MM.1S (cell line): ENCODE measurements around the gene PATL2.

Experiments used
- DNase-seq: peaks from one replicate; pipeline ENCODE4 v3.0.0-alpha.2; 2015
- H2AFZ ChIP-seq: fragments of 300-600 bp; sonication (generic); 2 replicates; pipeline ENCODE4 v1.6.0; 2016; ENCODE audit warnings: antibody characterized with exemption, low read length
- H3F3A ChIP-seq: fragments of 300-600 bp; sonication (generic); 2 replicates; pipeline ENCODE4 v1.6.1; 2016; ENCODE audit warnings: mild to moderate bottlenecking, antibody characterized with exemption, low read length, moderate library complexity, mixed read lengths; ENCODE audit not compliant: insufficient read depth
- H3K27ac ChIP-seq: fragments of 300-600 bp; sonication (generic); 2 replicates; pipeline ENCODE4 v1.5.1; 2016; ENCODE audit warnings: mild to moderate bottlenecking, low read length
- H3K27me3 ChIP-seq: fragments of 300-600 bp; sonication (generic); replicated peaks from 2 replicates; pipeline ENCODE4 v1.6.0; 2016; ENCODE audit warnings: low read length; ENCODE audit not compliant: insufficient read depth
- H3K36me3 ChIP-seq: fragments of 300-600 bp; sonication (generic); replicated peaks from 2 replicates; pipeline ENCODE4 v1.6.1; 2016; ENCODE audit warnings: mild to moderate bottlenecking, low read length, mixed read lengths; ENCODE audit not compliant: insufficient read depth
- H3K4me1 ChIP-seq: fragments of 300-600 bp; sonication (generic); 2 replicates; pipeline ENCODE4 v1.6.1; 2016; ENCODE audit warnings: low read length, mixed read lengths
- H3K4me2 ChIP-seq: fragments of 300-600 bp; sonication (generic); 2 replicates; pipeline ENCODE4 v1.6.0; 2016; ENCODE audit warnings: low read depth, low read length
- H3K4me3 ChIP-seq: fragments of 300-600 bp; sonication (generic); 2 replicates; pipeline ENCODE4 v1.5.1; 2016; ENCODE audit warnings: low read length, mixed read lengths
- H3K79me2 ChIP-seq: fragments of 300-600 bp; sonication (generic); 2 replicates; pipeline ENCODE4 v1.6.1; 2016; ENCODE audit warnings: mixed run types, low read length, mixed read lengths
- H3K9ac ChIP-seq: fragments of 300-600 bp; sonication (generic); 2 replicates; pipeline ENCODE4 v1.6.1; 2016; ENCODE audit warnings: low read length, mixed read lengths
- H3K9me2 ChIP-seq: fragments of 300-600 bp; sonication (generic); replicated peaks from 2 replicates; pipeline ENCODE4 v1.6.1; 2016; ENCODE audit warnings: mild to moderate bottlenecking, low read length, mixed read lengths; ENCODE audit not compliant: insufficient read depth
- H3K9me3 ChIP-seq: fragments of 300-600 bp; sonication (generic); replicated peaks from 2 replicates; pipeline ENCODE4 v1.6.1; 2016; ENCODE audit warnings: mild to moderate bottlenecking, low read length, mixed read lengths; ENCODE audit not compliant: insufficient read depth
- H4K20me1 ChIP-seq: fragments of 300-600 bp; sonication (generic); 2 replicates; pipeline ENCODE4 v1.6.1; 2016; ENCODE audit warnings: mild to moderate bottlenecking, low read length, moderate library complexity, mixed read lengths; ENCODE audit not compliant: insufficient read depth
- CTCF ChIP-seq: fragments of 300-600 bp; sonication (generic); IDR thresholded peaks from 2 replicates; pipeline ENCODE4 v1.5.1; 2016; ENCODE audit warnings: antibody characterized with exemption, low read length, mixed read lengths
- EZH2 ChIP-seq: fragments of 300-600 bp; sonication (generic); optimal IDR thresholded peaks from 2 replicates; pipeline ENCODE3; 2017; ENCODE audit warnings: low read depth, mild to moderate bottlenecking, antibody characterized with exemption, low read length, mixed read lengths
- EZH2phosphoT487 ChIP-seq: fragments of 300-600 bp; sonication (generic); IDR thresholded peaks from 2 replicates; pipeline ENCODE4 v1.6.1; 2018; ENCODE audit warnings: antibody characterized with exemption, low read length

The PATL2 gene

DNA sequence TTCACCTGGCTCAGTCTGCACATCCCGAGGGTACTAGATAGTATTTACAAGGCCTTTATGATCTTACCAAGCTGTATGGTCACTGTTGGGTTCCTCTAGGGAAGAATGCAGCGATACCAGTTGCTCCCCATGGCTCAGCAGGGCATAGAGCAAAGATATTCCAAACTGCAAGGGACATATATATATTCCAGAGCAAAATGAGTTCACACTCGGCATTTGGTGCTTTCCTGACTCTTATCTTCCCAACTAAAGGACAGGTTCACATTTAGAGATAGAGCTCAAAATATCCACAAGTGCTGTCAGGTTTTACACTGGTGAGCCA, 44.1 kb downstream of the PATL2 start:
- peaks cover 48% of the 10 kb centered on the region for H3F3A ChIP-seq
- DNase-seq = no peak
- H4K20me1 ChIP-seq = no peaks in the 10 kb centered on the region
- H3K9me3 ChIP-seq = no peaks in the 10 kb centered on the region
- peaks cover 10% of the 10 kb centered on the region for H3K79me2 ChIP-seq
- H3K4me2 ChIP-seq = peak overlapping the region; percentile 92
- H3K27ac ChIP-seq = peak overlapping the region; percentile 69
- H3K36me3 ChIP-seq = no peaks in the 10 kb centered on the region
- H3K4me3 ChIP-seq = peak overlapping the region; percentile 48
- H2AFZ ChIP-seq = peak overlapping the region; percentile 51
- peak overlapping the region; percentile 21; the same call in 1 of the 2 replicates for H3K9ac ChIP-seq
- no peaks in the 10 kb centered on the region for H3K9me2 ChIP-seq
- no peaks in the 10 kb centered on the region for H3K27me3 ChIP-seq
- H3K4me1 ChIP-seq = peaks cover 71% of the 10 kb centered on the region
- TF ChIP-seq EZH2 = no peak
- no peak for TF ChIP-seq CTCF

DNA sequence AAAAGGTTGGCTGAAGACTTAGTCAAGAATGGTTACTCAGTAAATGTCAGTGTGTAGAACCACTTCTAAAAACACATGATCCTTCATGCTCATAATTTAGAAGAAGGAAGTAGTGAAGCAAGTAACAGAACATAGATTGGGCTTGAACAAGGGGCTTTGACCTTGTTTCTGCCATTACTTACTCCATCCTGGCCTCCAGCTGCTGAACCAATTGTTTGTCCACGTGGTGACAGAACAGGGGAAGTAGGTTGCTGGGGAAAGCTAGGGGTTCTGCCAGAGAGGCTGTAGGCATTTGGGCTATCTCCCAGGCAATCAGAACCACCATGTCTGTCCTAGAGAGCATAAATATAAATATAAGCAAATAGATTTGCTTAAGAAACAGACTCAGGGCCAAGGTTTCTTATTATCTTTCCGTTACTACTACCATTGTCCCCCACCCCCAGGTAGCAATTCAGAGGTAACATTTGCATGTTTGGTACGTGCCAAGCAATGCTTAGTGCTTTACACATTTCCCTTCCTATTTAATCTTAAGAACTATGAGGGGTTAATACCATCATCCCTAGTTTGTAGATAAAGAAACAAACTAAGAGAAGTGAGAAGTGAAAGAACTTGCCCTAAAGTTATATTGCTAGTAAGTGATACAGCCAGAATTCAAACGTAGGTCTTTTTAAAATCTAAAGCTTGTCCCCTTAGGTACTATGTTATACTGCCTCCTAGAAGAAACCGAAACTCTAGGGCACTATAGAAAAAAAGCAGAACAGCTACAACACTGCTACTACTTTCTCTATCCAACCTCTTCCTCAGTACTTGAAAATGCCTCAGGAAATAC, 44.7 kb downstream of the PATL2 start:
- H3K9me3 ChIP-seq = no peaks in the 10 kb centered on the region
- H3K9ac ChIP-seq = peak overlapping the region; percentile 21; the same call in 1 of the 2 replicates
- H3K9me2 ChIP-seq = no peaks in the 10 kb centered on the region
- peaks cover 15% of the 10 kb centered on the region for H3K79me2 ChIP-seq
- H3F3A ChIP-seq = peaks cover 43% of the 10 kb centered on the region
- H3K27me3 ChIP-seq = no peaks in the 10 kb centered on the region
- no peak for TF ChIP-seq CTCF
- TF ChIP-seq EZH2 = no peak
- TF ChIP-seq EZH2phosphoT487 = no peak
- H2AFZ ChIP-seq = peak overlapping the region; percentile 51
- H3K4me1 ChIP-seq = peaks cover 70% of the 10 kb centered on the region
- H3K4me3 ChIP-seq = peak overlapping the region; percentile 48
- no peaks in the 10 kb centered on the region for H3K36me3 ChIP-seq
- H3K27ac ChIP-seq = peak overlapping the region; percentile 69
- no peaks in the 10 kb centered on the region for H4K20me1 ChIP-seq
- H3K4me2 ChIP-seq = peak overlapping the region; percentile 92
- DNase-seq = peak; percentile 75

- H3K27ac ChIP-seq = peak within 1 kb of the TSS; percentile 94
These were observed 47.5 kb downstream of the PATL2 start, which contains the start of gene SPG11 for GRCh38 chr15:44663410-44664308. Gene SPG11 (minus strand): TSS chr15:44663662. CDS start chr15:44663647, 15 bp downstream.

More at GRCh38 chr15:44663410-44664308, 47.5 kb downstream of the PATL2 start, which contains the start of gene SPG11:
- H2AFZ ChIP-seq = peak within 1 kb of the TSS; percentile 96
- peak; percentile 99 for DNase-seq
- H4K20me1 ChIP-seq = no peaks in the 10 kb centered on the region
- peaks cover 45% of the 10 kb centered on the region for H3K4me1 ChIP-seq
- peaks cover 34% of the 10 kb centered on the region for H3F3A ChIP-seq
- H3K4me3 ChIP-seq = peak within 1 kb of the TSS; percentile 97
- no peaks in the 10 kb centered on the region for H3K27me3 ChIP-seq
- H3K9ac ChIP-seq = peak within 1 kb of the TSS; percentile 94
- peaks cover 27% of the 10 kb centered on the region for H3K79me2 ChIP-seq
- no peaks in the 10 kb centered on the region for H3K9me2 ChIP-seq
- H3K36me3 ChIP-seq = 0 out of 2 replicates have a peak, but pooled peaks cover 6% of the 10 kb centered on the region
- H3K4me2 ChIP-seq = peak within 1 kb of the TSS; percentile 79
- H3K9me3 ChIP-seq = no peaks in the 10 kb centered on the region
- peak; percentile 91 for TF ChIP-seq CTCF
- no peak for TF ChIP-seq EZH2phosphoT487
- TF ChIP-seq EZH2 = no peak
